ENCODE data around the gene KRT82. TPM values are rescaled to one million over a fixed set of nuclear protein-coding genes. Genes with fewer than 3 reads are reported as not detected.
"Not testable (repeated sequence)": the region's sequence is repeated elsewhere in the genome, so short reads cannot be mapped to it uniquely, and the experiment has no call there.

KRT82 gene
- total and polyA plus RNA-seq, 4 donors = not detected

- Histone ChIP-seq H3K4me3 (ENCODE audit: low read depth in 1 of 3, low read length in 3 of 3) (no peak overlapping the region), H3K27ac (ENCODE audit: low read depth in 1 of 2, low read length in 2 of 2) (no peak overlapping the region), H3K9ac (ENCODE audit: low read depth in 1 of 2, low read length in 2 of 2) (no peak overlapping the region), H3K9me3 (ENCODE audit: control insufficient read depth in 4 of 4, low read length in 3 of 4) (peaks cover 0 to 7% (median 0%) of the 10 kb centered on the region in 4 donors), H3K4me1 (ENCODE audit: control insufficient read depth in 4 of 4, insufficient read depth in 4 of 4, low read length in 3 of 4) (peaks cover 3 to 13% (median 8%) of the 10 kb centered on the region in 4 donors), H3K27me3 (ENCODE audit: control insufficient read depth in 4 of 4, insufficient read depth in 4 of 4, low read length in 3 of 4) (no peaks in the 10 kb centered on the region), H3K36me3 (ENCODE audit: control insufficient read depth in 4 of 4, insufficient read depth in 3 of 4, low read depth in 1 of 4, low read length in 3 of 4) (no peaks in the 10 kb centered on the region)
- 59% methylated on average over 4 of the region's 4 CpGs for WGBS
- no peak for TF ChIP-seq REST (IDR thresholded peaks at IDR 0.05)
- no peak for TF ChIP-seq NR2F2 (IDR thresholded peaks at IDR 0.05)
- no peak for TF ChIP-seq ZBTB33 (IDR thresholded peaks at IDR 0.05)
- TF ChIP-seq YY1 (IDR thresholded peaks at IDR 0.05) = no peak
- no peak for TF ChIP-seq ATF3 (IDR thresholded peaks at IDR 0.05)
- no peak for TF ChIP-seq MAX (IDR thresholded peaks at IDR 0.05)
- DNase-seq (ENCODE audit: low spot score) = no peak
Observed at GRCh38 chr12:52346593-52346992, 59.5 kb downstream of the KRT82 start.

GRCh38 chr12:52345041-52345440, 61.1 kb downstream of the KRT82 start:
- WGBS = 66% methylated on average over 8 of the region's 8 CpGs

GRCh38 chr12:52344111-52344510, 62.0 kb downstream of the KRT82 start:
- Histone ChIP-seq H3K4me3 (ENCODE audit: low read depth in 1 of 3, low read length in 3 of 3) (no peak overlapping the region), H3K4me1 (ENCODE audit: control insufficient read depth in 4 of 4, insufficient read depth in 4 of 4, low read length in 3 of 4) (peaks cover 3 to 6% (median 4%) of the 10 kb centered on the region in 4 donors), H3K27ac (ENCODE audit: low read depth in 1 of 2, low read length in 2 of 2) (no peak overlapping the region), H3K9ac (ENCODE audit: low read depth in 1 of 2, low read length in 2 of 2) (no peak overlapping the region), H3K36me3 (ENCODE audit: control insufficient read depth in 4 of 4, insufficient read depth in 3 of 4, low read depth in 1 of 4, low read length in 3 of 4) (no peaks in the 10 kb centered on the region), H3K9me3 (ENCODE audit: control insufficient read depth in 4 of 4, low read length in 3 of 4) (peaks cover 0 to 7% (median 0%) of the 10 kb centered on the region in 4 donors), H3K27me3 (ENCODE audit: control insufficient read depth in 4 of 4, insufficient read depth in 4 of 4, low read length in 3 of 4) (no peaks in the 10 kb centered on the region)
- WGBS = 94% methylated on average over 12 of the region's 12 CpGs
- DNase-seq (ENCODE audit: low spot score) = no peak
- no peak for TF ChIP-seq FOXA1 (IDR thresholded peaks at IDR 0.05)
- TF ChIP-seq FOXA2 (IDR thresholded peaks at IDR 0.05) = no peak
- no peak for TF ChIP-seq HNF4G (IDR thresholded peaks at IDR 0.05)
- TF ChIP-seq JUND (IDR thresholded peaks at IDR 0.05) = no peak
- TF ChIP-seq GABPA (IDR thresholded peaks at IDR 0.05 in 1 of 2, conservative IDR thresholded peaks at IDR 0.05 in 1 of 2) = no peak
- no peak for TF ChIP-seq RXRA (IDR thresholded peaks at IDR 0.05)
- TF ChIP-seq REST (IDR thresholded peaks at IDR 0.05) = no peak
- TF ChIP-seq SP1 (IDR thresholded peaks at IDR 0.05) = no peak
- no peak for TF ChIP-seq TAF1 (conservative IDR thresholded peaks at IDR 0.05)
- TF ChIP-seq CTCF (IDR thresholded peaks at IDR 0.05; ENCODE audit: low read depth, low read length, missing input control) = no peak
- no peak for TF ChIP-seq RAD21 (IDR thresholded peaks at IDR 0.05)
- TF ChIP-seq HNF4A (conservative IDR thresholded peaks at IDR 0.05) = no peak
- no peak for TF ChIP-seq MAX (IDR thresholded peaks at IDR 0.05)
- TF ChIP-seq YY1 (IDR thresholded peaks at IDR 0.05) = no peak

More at GRCh38 chr12:52345041-52345440, 61.1 kb downstream of the KRT82 start:
- H3K9me3 ChIP-seq (ENCODE audit: control insufficient read depth in 4 of 4, low read length in 3 of 4); H3K27me3 ChIP-seq (ENCODE audit: control insufficient read depth in 4 of 4, insufficient read depth in 4 of 4, low read length in 3 of 4); H3K27ac ChIP-seq (ENCODE audit: low read depth in 1 of 2, low read length in 2 of 2); H3K4me1 ChIP-seq (ENCODE audit: control insufficient read depth in 4 of 4, insufficient read depth in 4 of 4, low read length in 3 of 4); H3K9ac ChIP-seq (ENCODE audit: low read depth in 1 of 2, low read length in 2 of 2); H3K36me3 ChIP-seq (ENCODE audit: control insufficient read depth in 4 of 4, insufficient read depth in 3 of 4, low read depth in 1 of 4, low read length in 3 of 4); DNase-seq (ENCODE audit: low spot score); H3K4me3 ChIP-seq (ENCODE audit: low read depth in 1 of 3, low read length in 3 of 3): not testable (repeated sequence)

All from liver (tissue), 9 donors.